ENCODE results near the gene KCNQ1.

The KCNQ1 gene

GRCh38 chr11:2820976-2821375 is 376.2 kb downstream of the KCNQ1 start:
- no peak for DNase-seq

- no peak for DNase-seq
These were observed 377.1 kb downstream of the KCNQ1 start for GRCh38 chr11:2821891-2822290.

GRCh38 chr11:2824851-2825250 is 380.0 kb downstream of the KCNQ1 start:
- no peak for DNase-seq

GRCh38 chr11:2825261-2825888 is 380.6 kb downstream of the KCNQ1 start:
- no peak for DNase-seq

- no peak for DNase-seq
These were observed 381.3 kb downstream of the KCNQ1 start for GRCh38 chr11:2825889-2826678.

- no peak for DNase-seq
These were observed 381.9 kb downstream of the KCNQ1 start for GRCh38 chr11:2826679-2827056.

- no peak for DNase-seq
These were observed 382.4 kb downstream of the KCNQ1 start for GRCh38 chr11:2827256-2827655.

GRCh38 chr11:2827792-2828191 is 383.0 kb downstream of the KCNQ1 start:
- DNase-seq = no peak

- DNase-seq = no peak
These were observed 383.9 kb downstream of the KCNQ1 start for GRCh38 chr11:2828585-2829330.

GRCh38 chr11:2830030-2830812 is 385.4 kb downstream of the KCNQ1 start:
- no peak for DNase-seq

GRCh38 chr11:2830886-2831285 is 386.1 kb downstream of the KCNQ1 start:
- DNase-seq = no peak

- DNase-seq = no peak
These were observed 387.1 kb downstream of the KCNQ1 start for GRCh38 chr11:2831781-2832532.

GRCh38 chr11:2832533-2833020 is 387.8 kb downstream of the KCNQ1 start:
- no peak for DNase-seq

GRCh38 chr11:2833051-2833715 is 388.4 kb downstream of the KCNQ1 start:
- no peak for DNase-seq

GRCh38 chr11:2833716-2834502 is 389.1 kb downstream of the KCNQ1 start:
- no peak for DNase-seq

GRCh38 chr11:2834503-2835273 is 389.9 kb downstream of the KCNQ1 start:
- DNase-seq = no peak

GRCh38 chr11:2835296-2835695 is 390.5 kb downstream of the KCNQ1 start:
- no peak for DNase-seq

GRCh38 chr11:2835751-2836150 is 390.9 kb downstream of the KCNQ1 start:
- DNase-seq = no peak

- no peak for DNase-seq
These were observed 391.7 kb downstream of the KCNQ1 start for GRCh38 chr11:2836315-2837095.
